Mesothelial cell of epicardium (in vitro differentiated cells): ENCODE data around the gene TBC1D13. TPM values are rescaled to one million over a fixed set of nuclear protein-coding genes. Genes with fewer than 3 reads are reported as not detected.

ENCODE experiments used
- DNase-seq, 2 experiments: peaks; one replicate each; pipeline ENCODE4 v3.0.0; 2021; ENCODE audit warnings: low spot score in 2 of 2; ENCODE audit not compliant: unreplicated experiment in 2 of 2
- H3K27ac Mint-ChIP-seq: 2 replicates; pipeline ENCODE4 v1.8.0; 2021; ENCODE audit warnings: mixed read lengths
- H3K27me3 Mint-ChIP-seq: 2 replicates; pipeline ENCODE4 v1.8.0; 2021; ENCODE audit warnings: low read depth, mixed read lengths
- H3K36me3 Mint-ChIP-seq: 2 replicates; pipeline ENCODE4 v1.8.0; 2021; ENCODE audit warnings: mixed read lengths
- H3K4me1 Mint-ChIP-seq: 2 replicates; pipeline ENCODE4 v1.8.0; 2021; ENCODE audit warnings: mixed read lengths
- H3K4me3 Mint-ChIP-seq: 2 replicates; pipeline ENCODE4 v1.8.0; 2021; ENCODE audit warnings: mild to moderate bottlenecking, moderate library complexity, mixed read lengths
- H3K9me3 Mint-ChIP-seq: 2 replicates; pipeline ENCODE4 v1.8.0; 2021; ENCODE audit warnings: mixed read lengths
- CTCF ChIP-seq: fragments of 200-600 bp; sonication (generic); IDR thresholded peaks from one replicate; pipeline ENCODE4 v1.5.0; 2021; ENCODE audit warnings: antibody characterized with exemption; ENCODE audit not compliant: unreplicated experiment
- total RNA-seq: library from RNA; stranded (reverse); gene quantifications from 3 replicates; pipeline ENCODE4 v1.2.1, GENCODE V29; 2021

The TBC1D13 gene
- total RNA-seq, 1 donor from 2014 or later, result 37.8 TPM

GRCh38 chr9:128781187-128782070 is 5.6 kb upstream of the TBC1D13 start:
- Mint-ChIP-seq H3K9me3 (peaks cover 4% of the 10 kb centered on the region), H3K4me1 (no peaks in the 10 kb centered on the region), H3K4me3 (no peak overlapping the region), H3K36me3 (no peaks in the 10 kb centered on the region), H3K27me3 (no peaks in the 10 kb centered on the region), H3K27ac (no peak overlapping the region)
- no peak for TF ChIP-seq CTCF
- no peak for DNase-seq

- Mint-ChIP-seq H3K4me1 (peaks cover 3% of the 10 kb centered on the region), H3K27me3 (no peaks in the 10 kb centered on the region), H3K4me3 (no peak overlapping the region), H3K9me3 (peaks cover 4% of the 10 kb centered on the region), H3K36me3 (no peaks in the 10 kb centered on the region), H3K27ac (no peak overlapping the region)
- no peak for TF ChIP-seq CTCF
- no peak for DNase-seq
These were observed 4.4 kb upstream of the TBC1D13 start for GRCh38 chr9:128782669-128783068.

- Mint-ChIP-seq H3K9me3 (peaks cover 4% of the 10 kb centered on the region), H3K27me3 (no peaks in the 10 kb centered on the region), H3K4me3 (no peak overlapping the region), H3K4me1 (peaks cover 8% of the 10 kb centered on the region), H3K27ac (no peak overlapping the region), H3K36me3 (no peaks in the 10 kb centered on the region)
- DNase-seq, result no peak
- no peak for TF ChIP-seq CTCF
These were observed 1.6 kb upstream of the TBC1D13 start for GRCh38 chr9:128785427-128785826.

- Mint-ChIP-seq H3K27ac (peak overlapping the region; percentile 95), H3K4me1 (peaks cover 8% of the 10 kb centered on the region), H3K36me3 (peaks cover under 1% of the 10 kb centered on the region)
These were observed 606 bp downstream of the TBC1D13 start for GRCh38 chr9:128787659-128788058.

GRCh38 chr9:128788445-128788844 is 1.4 kb downstream of the TBC1D13 start:
- Mint-ChIP-seq H3K27ac (peak overlapping the region; percentile 95), H3K9me3 (no peaks in the 10 kb centered on the region)

More at GRCh38 chr9:128787659-128788058, 606 bp downstream of the TBC1D13 start:
- DNase-seq, result no peak
- H3K27me3 Mint-ChIP-seq, result no peaks in the 10 kb centered on the region
- H3K4me3 Mint-ChIP-seq, result peak overlapping the region; percentile 95
- H3K9me3 Mint-ChIP-seq, result no peaks in the 10 kb centered on the region
- no peak for TF ChIP-seq CTCF

More at GRCh38 chr9:128788445-128788844, 1.4 kb downstream of the TBC1D13 start:
- no peak for DNase-seq
- Mint-ChIP-seq H3K36me3 (peaks cover 8% of the 10 kb centered on the region), H3K4me1 (peaks cover 8% of the 10 kb centered on the region), H3K27me3 (no peaks in the 10 kb centered on the region), H3K4me3 (peak overlapping the region; percentile 95)
- TF ChIP-seq CTCF, result no peak
